Lung (tissue), 12 donors: ENCODE measurements around the gene FAM210B. TPM values are rescaled to one million over a fixed set of nuclear protein-coding genes. Genes with fewer than 3 reads are reported as not detected.
"Not testable (repeated sequence)": the region's sequence is repeated elsewhere in the genome, so short reads cannot be mapped to it uniquely, and the experiment has no call there.

ENCODE experiments used
- ATAC-seq: fragments of 200-7000 bp; cut with Tn5 transposase; one replicate; pipeline ENCODE4 v1.9.1; 2020; ENCODE audit warnings: moderate number of reproducible peaks; ENCODE audit not compliant: insufficient read depth, low FRiP score
- DNase-seq, 3 donors: peaks; one replicate each; pipeline ENCODE4 v3.0.0-alpha.2; 2013 to 2017
- H3K27ac ChIP-seq, 2 donors: one replicate each; pipeline ENCODE4 v1.5.1; 2013; ENCODE audit warnings: mild to moderate bottlenecking in 2 of 2, moderate library complexity in 2 of 2, control low read depth in 1 of 2, inconsistent platforms in 1 of 2, low read depth in 1 of 2, low read length in 1 of 2
- H3K27me3 ChIP-seq, 3 donors: one replicate each; pipeline ENCODE4 v1.5.1; 2013; ENCODE audit warnings: low read length in 2 of 3; ENCODE audit not compliant: control insufficient read depth in 3 of 3, insufficient read depth in 3 of 3
- H3K36me3 ChIP-seq, 4 donors: one replicate each; pipeline ENCODE4 v1.5.1; 2013; ENCODE audit warnings: low read length in 4 of 4, mild to moderate bottlenecking in 1 of 4, moderate library complexity in 1 of 4; ENCODE audit not compliant: control insufficient read depth in 4 of 4, insufficient read depth in 4 of 4
- H3K4me1 ChIP-seq, 5 donors: one replicate each; pipeline ENCODE4 v1.5.1; 2013; ENCODE audit warnings: low read length in 5 of 5, mild to moderate bottlenecking in 2 of 5, moderate library complexity in 1 of 5; ENCODE audit not compliant: control insufficient read depth in 5 of 5, insufficient read depth in 5 of 5
- H3K4me3 ChIP-seq: one replicate; pipeline ENCODE4 v1.5.1; 2013; ENCODE audit warnings: mild to moderate bottlenecking, control low read depth, moderate library complexity
- H3K9ac ChIP-seq, 2 donors: one replicate each; pipeline ENCODE4 v1.5.1; 2013; ENCODE audit warnings: low read length in 2 of 2, control low read depth in 1 of 2; ENCODE audit not compliant: insufficient read depth in 1 of 2
- H3K9me3 ChIP-seq, 4 donors: one replicate each; pipeline ENCODE4 v1.5.1; 2013; ENCODE audit warnings: low read length in 3 of 4, mild to moderate bottlenecking in 1 of 4, moderate library complexity in 1 of 4; ENCODE audit not compliant: control insufficient read depth in 4 of 4, insufficient read depth in 3 of 4
- CTCF ChIP-seq: IDR thresholded peaks from 2 replicates; pipeline ENCODE4 v1.5.1; 2012; ENCODE audit warnings: mild to moderate bottlenecking; ENCODE audit errors: control extremely low read depth, extremely low read depth
- WGBS, 2 donors: extraction: QIAGEN DNeasy Blood & Tissue Kit; methylation state at CpG; one replicate each; pipeline ENCODE4 v1.1.7; 2013; 5-methylcytosine and 5-hydroxymethylcytosine counted together
- polyA plus RNA-seq, 2 donors: library from polyadenylated mRNA; stranded (reverse); fragments of 200-250 nt; gene quantifications; one replicate each; pipeline ENCODE4 v1.2.1, GENCODE V29; 2013
- total RNA-seq, 2 donors: library from RNA; depleted of rRNA in 1 of 2; stranded (reverse); fragments of >200 nt in 1 of 2; gene quantifications; one replicate each; pipeline ENCODE4 v1.2.1, GENCODE V29; 2014 to 2021
- donor health status: control.
- donor health status: control.
- donor health status: Bipolar disorder and iron deficiency.
- donor health status: healthy.
- donor health status: DM: yes; HTN: yes; CAD: no.

The FAM210B gene
- total and polyA plus RNA-seq, 4 donors = 18.7 to 41.7 (median 25.0) TPM

- no peak for ATAC-seq
- no peaks in the 10 kb centered on the region for H3K27me3 ChIP-seq
- no peaks in the 10 kb centered on the region for H3K9me3 ChIP-seq
- no peak overlapping the region for H3K4me3 ChIP-seq
- H3K9ac ChIP-seq = no peak overlapping the region
- no peak for DNase-seq
- WGBS, 2 donors = 95% methylated on average over 26 of the region's 26 CpGs
- peaks cover 0 to 7% (median under 1%) of the 10 kb centered on the region in 5 donors for H3K4me1 ChIP-seq
- H3K27ac ChIP-seq = no peak overlapping the region
- no peak for TF ChIP-seq CTCF
- H3K36me3 ChIP-seq = peaks cover 24 to 58% (median 39%) of the 10 kb centered on the region in 4 donors
These were observed 44.7 kb downstream of the FAM210B start for GRCh38 chr20:56403465-56403864.

DNA sequence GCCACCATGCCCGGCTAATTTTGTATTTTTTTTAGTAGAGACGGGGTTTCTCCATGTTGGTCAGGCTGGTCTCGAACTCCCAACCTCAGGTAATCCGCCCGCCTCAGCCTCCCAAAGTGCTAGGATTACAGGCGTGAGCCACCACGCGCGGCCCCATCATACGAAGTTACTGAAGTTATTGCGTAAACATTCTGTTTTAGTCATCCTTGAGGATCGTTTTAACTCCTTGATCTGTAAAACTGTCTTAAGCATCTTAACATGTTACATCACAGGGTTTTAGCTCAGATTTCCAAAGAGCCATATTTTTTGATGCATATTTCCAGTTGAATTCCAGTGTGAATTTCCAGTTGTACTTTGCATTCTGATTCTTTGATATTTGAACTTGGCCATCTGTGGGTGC, 46.6 kb downstream of the FAM210B start:
- H3K9me3 ChIP-seq, H3K9ac ChIP-seq, H3K27ac ChIP-seq, ATAC-seq, DNase-seq, H3K27me3 ChIP-seq, H3K4me3 ChIP-seq: not testable (repeated sequence)
- 88 to 90% methylated on average over 12 of the region's 12 CpGs for WGBS, 2 donors
- H3K4me1 ChIP-seq = peaks cover 0 to 18% (median 14%) of the 10 kb centered on the region in 5 donors
- peaks cover 16 to 43% (median 30%) of the 10 kb centered on the region in 4 donors for H3K36me3 ChIP-seq

DNA sequence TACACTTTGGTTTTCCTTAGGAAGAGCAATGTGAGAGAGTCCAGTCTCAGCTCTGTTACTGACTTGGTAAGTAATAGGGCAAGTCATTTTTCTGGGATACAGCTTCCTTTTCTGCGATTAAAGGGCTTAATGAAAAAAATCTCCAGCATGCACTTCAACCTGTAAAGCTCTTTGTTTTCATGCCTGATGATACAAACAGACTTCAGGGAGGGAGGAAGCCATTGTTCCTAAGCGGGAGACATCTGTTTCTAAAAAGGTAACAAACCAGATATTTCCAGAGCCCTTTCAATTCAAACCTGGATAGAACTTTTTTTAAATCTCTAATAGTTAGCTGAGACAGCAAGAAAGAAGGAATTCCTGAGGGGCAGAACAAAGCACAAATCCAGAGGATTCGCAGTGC, 48.1 kb downstream of the FAM210B start:
- ATAC-seq (no peak), DNase-seq (no peak)
- Histone ChIP-seq H3K4me1 (peaks cover 0 to 29% (median 17%) of the 10 kb centered on the region in 5 donors), H3K27me3 (no peaks in the 10 kb centered on the region), H3K36me3 (peaks cover 11 to 33% (median 22%) of the 10 kb centered on the region in 4 donors), H3K4me3 (no peak overlapping the region), H3K9me3 (no peaks in the 10 kb centered on the region), H3K27ac (peak overlapping the region in 1 of 2 donors; percentile 33), H3K9ac (no peak overlapping the region)
- no peak for TF ChIP-seq CTCF
- WGBS, 2 donors = 91% methylated on average over 3 of the region's 3 CpGs

GRCh38 chr20:56409521-56409920, 50.7 kb downstream of the FAM210B start:
- 42 to 70% methylated on average over 5 of the region's 5 CpGs for WGBS, 2 donors
- DNase-seq = peak; percentile 69 to 94 (median 94)
- TF ChIP-seq CTCF = no peak

More at GRCh38 chr20:56409521-56409920, 50.7 kb downstream of the FAM210B start:
- H3K27me3 ChIP-seq = no peaks in the 10 kb centered on the region
- no peaks in the 10 kb centered on the region for H3K9me3 ChIP-seq
- no peak for ATAC-seq
- peak overlapping the region in 1 of 2 donors; percentile 6 for H3K9ac ChIP-seq
- H3K4me3 ChIP-seq = no peak overlapping the region
- no peak overlapping the region for H3K27ac ChIP-seq
- H3K4me1 ChIP-seq = peaks cover 0 to 47% (median 17%) of the 10 kb centered on the region in 5 donors
- peaks cover 2 to 20% (median 17%) of the 10 kb centered on the region in 4 donors for H3K36me3 ChIP-seq
